Stimulated activated memory B cell treated with anti-CD40 and anti-IgM and Interleukin-4, amounts not matched to agents 10 μg/mL and 1 μg/mL and 100 μg/mL, for 72 hours (primary cell): ENCODE data around the gene LTB4R.

ENCODE experiments used
- ATAC-seq: fragments of 150-1000 bp; cut with Tn5 transposase; 2 replicates; pipeline ENCODE4 v1.10.0; 2021
- H3K27ac Mint-ChIP-seq: one replicate; pipeline ENCODE4 v1.8.0; 2022; ENCODE audit warnings: mild to moderate bottlenecking, mixed read lengths
- H3K27me3 Mint-ChIP-seq: one replicate; pipeline ENCODE4 v1.8.0; 2022; ENCODE audit warnings: mixed read lengths
- H3K36me3 Mint-ChIP-seq: one replicate; pipeline ENCODE4 v1.8.0; 2022; ENCODE audit warnings: mixed read lengths
- H3K4me1 Mint-ChIP-seq: one replicate; pipeline ENCODE4 v1.8.0; 2022; ENCODE audit warnings: mixed read lengths
- H3K4me3 Mint-ChIP-seq: one replicate; pipeline ENCODE4 v1.8.0; 2022; ENCODE audit warnings: mild to moderate bottlenecking, moderate library complexity, mixed read lengths
- H3K9me3 Mint-ChIP-seq: one replicate; pipeline ENCODE4 v1.8.0; 2022; ENCODE audit warnings: mixed read lengths

The LTB4R gene

DNA sequence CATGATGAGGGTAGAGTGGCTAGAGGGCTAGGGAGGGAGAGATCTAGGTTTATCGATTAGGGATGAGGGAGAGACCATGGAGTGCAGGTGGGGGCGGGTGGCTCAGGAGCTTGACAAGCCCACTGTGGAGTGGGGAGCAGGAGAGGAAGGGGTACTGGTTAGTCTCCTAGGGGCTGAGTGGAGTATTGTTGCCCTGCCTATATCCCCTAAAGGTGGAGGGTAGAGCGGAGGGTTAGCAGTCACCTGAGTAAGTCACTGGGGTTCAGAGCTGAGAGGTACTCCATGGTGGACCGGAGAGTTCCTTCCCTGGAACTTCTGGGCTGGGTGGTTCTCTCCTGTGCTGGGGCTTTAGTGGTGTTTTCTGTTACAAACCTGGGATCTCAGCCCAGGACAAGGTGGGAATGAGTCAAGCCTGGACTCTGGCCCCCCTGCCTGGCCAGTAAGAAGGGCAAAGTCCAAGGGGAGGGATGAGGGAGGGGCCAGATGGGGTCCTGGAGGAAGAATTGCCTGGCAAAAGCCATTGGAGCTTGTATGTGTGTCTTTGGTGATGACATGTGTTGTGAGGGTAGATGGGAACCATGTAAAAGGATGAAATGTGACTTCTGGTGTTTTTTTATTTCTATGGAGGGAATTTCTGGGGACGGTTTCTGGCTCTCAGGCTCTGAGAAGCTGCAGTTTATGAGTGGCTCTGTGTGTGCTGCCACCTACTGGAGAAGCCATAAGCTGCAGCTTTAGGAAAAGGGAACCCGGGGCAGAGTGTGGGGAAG is 3.5 kb upstream of the LTB4R start, which contains the start of gene CIDEB:
TSS of gene CIDEB (minus strand) at position 403 of the 767 bp plus-strand sequence. CDS start at position 284, 119 bp downstream.
- Mint-ChIP-seq H3K27me3 (no peaks in the 10 kb centered on the region), H3K4me1 (peaks cover 43% of the 10 kb centered on the region)

DNA sequence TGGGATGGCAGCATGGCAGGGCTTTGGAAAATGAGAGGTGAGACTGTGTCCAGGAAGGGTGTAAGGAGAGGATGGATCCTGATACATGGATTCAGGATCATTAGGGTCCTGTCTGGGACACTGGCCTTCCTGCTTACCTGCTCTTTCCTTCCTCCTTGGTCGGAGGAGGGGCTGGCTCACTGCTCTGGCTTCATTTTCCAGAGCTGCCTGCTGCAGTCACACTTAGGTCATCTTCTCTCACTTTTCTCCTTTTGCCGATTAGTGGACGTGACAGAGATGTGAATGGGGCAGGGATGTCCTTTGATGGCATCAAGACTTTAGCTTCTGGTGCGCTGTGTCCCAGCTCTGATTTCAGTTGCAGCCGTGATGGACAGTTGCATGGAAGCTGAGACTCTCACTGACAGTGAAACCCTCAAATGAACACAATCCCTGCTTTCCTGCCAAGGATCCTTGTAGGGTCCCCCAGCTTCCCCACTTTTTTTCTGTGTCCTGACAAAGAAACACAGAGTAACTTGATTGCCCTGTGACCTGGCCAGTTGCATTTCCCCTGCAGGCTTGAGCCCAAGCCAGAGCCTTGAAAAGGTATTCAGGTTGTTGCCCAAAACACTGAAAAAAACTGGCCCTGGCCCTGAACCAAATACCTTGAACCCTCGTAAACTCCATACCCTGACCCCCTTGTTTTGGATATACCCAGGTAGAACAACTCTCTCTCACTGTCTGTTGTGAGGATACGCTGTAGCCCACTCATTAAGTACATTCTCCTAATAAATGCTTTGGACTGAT is 2.8 kb upstream of the LTB4R start:
- Mint-ChIP-seq H3K9me3 (no peaks in the 10 kb centered on the region), H3K4me3 (no peak overlapping the region), H3K4me1 (peaks cover 51% of the 10 kb centered on the region), H3K27ac (no peak overlapping the region), H3K36me3 (peaks cover 42% of the 10 kb centered on the region), H3K27me3 (no peaks in the 10 kb centered on the region)
- no peak for ATAC-seq

More for the DNA sequence above, 3.5 kb upstream of the LTB4R start, which contains the start of gene CIDEB:
- H3K27ac Mint-ChIP-seq = no peak within 1 kb of the TSS
- H3K36me3 Mint-ChIP-seq = peaks cover 47% of the 10 kb centered on the region
- no peaks in the 10 kb centered on the region for H3K9me3 Mint-ChIP-seq
- no peak within 1 kb of the TSS for H3K4me3 Mint-ChIP-seq
- ATAC-seq = no peak

DNA sequence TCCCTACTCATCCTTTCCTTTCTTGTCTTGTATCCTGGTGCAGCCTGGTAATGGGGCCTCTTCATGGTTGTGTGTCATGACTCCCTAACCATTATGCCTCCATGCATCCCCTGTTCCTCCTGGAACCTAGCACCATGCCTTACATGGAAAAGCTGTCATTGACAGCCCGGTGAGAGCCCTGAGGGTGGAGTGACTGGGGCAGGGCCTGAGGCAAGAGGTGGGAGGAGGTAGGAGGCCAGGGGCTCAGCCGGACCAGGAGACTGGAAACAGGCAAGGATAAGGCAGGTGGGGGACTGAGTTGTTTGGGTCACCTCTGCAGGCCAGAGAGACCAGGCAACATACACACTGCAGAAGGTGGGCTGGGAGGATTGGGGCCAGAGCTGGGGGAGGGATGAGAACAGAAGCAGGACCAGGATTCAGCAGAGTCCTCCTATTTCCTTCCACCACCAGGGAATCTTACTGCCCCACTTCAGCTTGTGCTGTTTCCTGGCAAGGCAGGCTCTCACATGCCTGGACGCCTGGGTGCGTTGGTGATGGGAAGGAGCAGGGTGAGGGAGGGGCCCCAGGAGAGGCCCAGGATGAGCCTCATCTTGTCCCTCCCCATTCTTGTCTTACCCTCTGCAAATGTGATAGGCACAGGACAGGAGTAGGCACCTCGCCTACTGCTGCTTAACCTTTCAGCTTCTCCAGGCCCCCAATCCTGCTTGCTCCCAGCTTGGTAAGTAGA is 1.6 kb upstream of the LTB4R start, which contains the start of gene LTB4R2:
TSS of gene LTB4R2 (plus strand) at position 603 of the 727 bp plus-strand sequence. CDS start 525 bp downstream, outside the sequence.
- H3K4me3 Mint-ChIP-seq = peak within 1 kb of the TSS; percentile 76
- H3K36me3 Mint-ChIP-seq = peaks cover 31% of the 10 kb centered on the region
- peak within 1 kb of the TSS; percentile 77 for H3K27ac Mint-ChIP-seq
- no peaks in the 10 kb centered on the region for H3K27me3 Mint-ChIP-seq
- ATAC-seq = no peak
- peaks cover 57% of the 10 kb centered on the region for H3K4me1 Mint-ChIP-seq
- no peaks in the 10 kb centered on the region for H3K9me3 Mint-ChIP-seq

DNA sequence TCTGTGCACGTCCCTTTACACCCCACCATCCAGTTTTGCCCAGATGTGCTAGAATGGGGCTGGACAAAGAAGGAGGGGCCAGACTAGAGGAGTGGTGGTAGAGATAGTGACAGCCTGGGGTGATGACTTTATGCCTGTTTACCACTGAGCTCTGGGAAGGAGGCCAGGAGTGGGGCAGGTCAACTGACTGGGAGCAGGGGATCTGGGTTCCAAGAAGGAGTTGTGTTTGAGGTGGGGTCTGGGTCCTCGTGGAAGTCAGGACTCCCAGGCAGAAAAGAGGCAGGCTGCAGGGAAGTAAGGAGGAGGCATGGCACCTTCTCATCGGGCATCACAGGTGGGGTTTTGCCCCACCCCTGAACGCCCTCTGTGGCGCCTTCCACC is 1.0 kb upstream of the LTB4R start:
- Mint-ChIP-seq H3K36me3 (peaks cover 25% of the 10 kb centered on the region), H3K27ac (peak overlapping the region; percentile 77), H3K27me3 (no peaks in the 10 kb centered on the region), H3K9me3 (no peaks in the 10 kb centered on the region), H3K4me1 (peaks cover 58% of the 10 kb centered on the region), H3K4me3 (peak overlapping the region; percentile 76)
- no peak for ATAC-seq

DNA sequence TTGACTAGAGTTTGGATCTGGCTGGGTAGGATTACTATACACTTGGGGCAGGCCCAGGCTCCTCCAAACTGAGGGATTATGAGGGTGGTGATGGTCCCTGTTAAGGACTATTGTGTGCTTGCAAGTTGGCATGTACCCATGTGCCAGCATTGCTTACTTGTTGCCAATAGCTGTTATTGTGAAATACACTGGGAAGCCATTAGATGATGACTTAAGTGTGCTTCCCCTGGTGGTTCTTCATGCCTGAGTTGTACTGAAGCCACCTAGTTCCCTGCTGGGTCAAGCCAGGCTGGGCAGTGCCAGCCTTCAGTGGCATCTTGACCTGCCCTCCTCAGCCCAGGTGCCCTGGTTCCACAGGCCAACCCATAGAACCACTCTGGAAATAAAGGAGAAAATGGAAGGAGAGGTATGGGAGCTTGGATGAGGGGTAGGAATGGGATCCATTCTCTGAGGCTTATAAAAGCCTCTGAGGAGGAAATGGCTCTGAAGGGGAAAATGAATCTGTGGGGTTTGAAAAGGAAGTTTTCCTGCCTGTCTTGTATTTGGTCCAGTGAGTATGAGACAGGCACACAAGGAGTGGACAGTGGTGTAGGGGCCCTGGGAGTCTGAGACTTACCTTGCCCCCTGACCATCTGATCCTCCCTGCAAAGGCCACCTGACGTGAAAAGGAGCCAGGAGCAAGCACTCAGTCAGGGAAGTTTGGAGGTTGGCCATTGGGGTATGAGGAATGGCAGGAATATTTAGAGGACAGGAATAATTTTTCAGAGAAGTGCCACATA is 724 bp downstream of the LTB4R start:
- no peak for ATAC-seq
- no peaks in the 10 kb centered on the region for H3K9me3 Mint-ChIP-seq
- H3K4me3 Mint-ChIP-seq = peak overlapping the region; percentile 76
- H3K36me3 Mint-ChIP-seq = peaks cover 12% of the 10 kb centered on the region
- peak overlapping the region; percentile 77 for H3K27ac Mint-ChIP-seq
- no peaks in the 10 kb centered on the region for H3K27me3 Mint-ChIP-seq
- H3K4me1 Mint-ChIP-seq = peaks cover 58% of the 10 kb centered on the region

DNA sequence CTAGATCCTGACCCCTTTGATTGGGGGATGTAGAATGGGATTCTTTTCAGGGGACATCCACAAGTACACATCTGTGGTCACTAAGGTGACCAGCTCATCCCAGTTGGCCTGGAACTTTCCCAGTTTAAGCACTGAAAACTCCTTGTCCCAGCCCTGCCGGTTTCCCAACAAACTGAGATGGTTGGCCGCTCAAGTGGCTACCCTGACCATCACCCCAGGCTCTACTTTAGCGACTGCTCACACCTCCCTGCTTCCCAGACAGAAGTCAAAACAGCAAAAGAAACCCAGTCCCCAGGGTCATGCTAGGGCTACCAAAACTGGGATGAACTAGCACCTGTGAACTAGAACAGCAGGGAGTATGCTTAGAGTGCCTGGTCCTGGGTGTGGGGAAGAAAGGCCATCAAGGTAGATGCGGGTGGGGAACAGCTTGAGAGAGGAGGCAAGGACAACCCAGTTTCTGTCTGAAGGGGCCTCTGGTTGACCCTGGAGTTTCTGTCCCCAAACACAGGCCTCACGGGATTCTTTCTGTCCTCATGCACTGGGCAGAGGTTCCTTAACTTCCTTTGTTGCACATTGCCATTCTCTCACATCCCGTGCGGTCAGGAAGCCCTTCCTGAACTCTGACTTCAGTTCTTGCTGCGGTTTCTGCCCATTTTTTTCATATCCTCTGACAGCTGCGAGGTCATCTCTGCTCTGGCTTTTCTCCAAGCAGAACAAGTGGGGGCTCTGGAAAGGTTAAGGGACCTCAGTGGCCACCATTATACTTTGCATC is 1.6 kb downstream of the LTB4R start:
- H3K27me3 Mint-ChIP-seq = no peaks in the 10 kb centered on the region
- H3K4me1 Mint-ChIP-seq = peaks cover 54% of the 10 kb centered on the region
- no peak overlapping the region for H3K4me3 Mint-ChIP-seq
- ATAC-seq = no peak
- H3K27ac Mint-ChIP-seq = peak overlapping the region; percentile 77
- no peaks in the 10 kb centered on the region for H3K9me3 Mint-ChIP-seq
- peaks cover 12% of the 10 kb centered on the region for H3K36me3 Mint-ChIP-seq

DNA sequence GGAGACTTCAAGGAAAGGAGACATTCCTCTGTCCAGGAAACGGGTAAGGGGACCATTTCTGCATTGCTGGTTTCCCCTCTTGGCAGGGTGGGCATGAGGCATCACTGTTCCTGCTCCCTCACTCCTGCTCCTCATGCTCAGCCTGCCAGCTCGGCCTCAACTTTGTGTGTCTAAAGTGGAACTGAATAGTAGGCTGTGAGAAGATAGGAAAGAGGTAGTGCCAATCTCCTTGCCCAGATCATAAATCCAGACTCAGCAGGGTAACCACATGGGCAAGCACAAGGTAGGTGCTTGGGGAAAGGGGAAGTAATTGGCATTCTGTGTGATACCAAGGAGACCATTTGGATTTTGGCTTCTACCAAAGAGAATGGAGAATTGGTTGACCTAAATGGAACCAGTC is 2.6 kb downstream of the LTB4R start:
- H3K9me3 Mint-ChIP-seq = no peaks in the 10 kb centered on the region
- no peak overlapping the region for H3K4me3 Mint-ChIP-seq
- H3K27ac Mint-ChIP-seq = no peak overlapping the region
- H3K27me3 Mint-ChIP-seq = peaks cover 6% of the 10 kb centered on the region
- H3K4me1 Mint-ChIP-seq = peaks cover 47% of the 10 kb centered on the region
- no peak for ATAC-seq
- peaks cover 11% of the 10 kb centered on the region for H3K36me3 Mint-ChIP-seq

DNA sequence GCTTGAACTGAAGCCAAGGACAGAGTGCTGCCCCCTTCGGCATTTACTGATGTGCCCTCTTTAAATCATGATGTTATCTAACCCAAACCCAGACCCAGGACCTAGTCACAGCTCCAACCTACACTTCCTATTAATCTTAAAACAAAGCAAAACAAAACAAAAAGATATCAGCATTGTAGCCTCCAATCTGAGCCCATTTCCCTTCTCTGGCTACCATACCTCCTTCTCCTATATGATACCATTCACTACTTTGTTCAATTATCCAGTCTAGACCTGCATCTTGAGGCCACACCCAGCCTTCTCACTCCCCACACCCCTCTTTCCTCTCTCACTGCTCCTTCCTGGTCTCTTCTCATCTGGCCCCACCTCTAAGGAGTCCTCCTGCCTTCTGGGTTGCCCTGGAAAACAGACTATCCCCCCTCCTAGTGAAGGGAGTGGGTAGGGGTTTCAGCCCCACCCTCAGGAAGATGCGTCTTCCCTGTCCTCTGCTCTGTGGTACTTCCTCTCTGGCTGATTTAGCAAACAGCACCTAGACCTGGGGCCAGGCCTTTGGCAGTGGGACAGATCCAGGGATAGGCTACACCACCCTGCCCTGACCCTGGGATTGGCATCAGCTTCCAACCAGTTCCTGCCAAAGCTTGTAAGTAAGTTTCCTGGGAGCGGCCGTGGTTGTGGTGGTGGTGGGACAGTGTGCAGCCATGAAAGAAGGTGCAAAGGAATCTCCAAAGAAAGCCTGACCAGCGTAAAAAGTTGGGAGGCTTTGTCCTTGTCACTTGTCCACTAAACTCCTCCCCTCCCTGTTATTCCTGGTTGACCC is 3.3 kb downstream of the LTB4R start:
- Mint-ChIP-seq H3K36me3 (peaks cover 4% of the 10 kb centered on the region), H3K4me3 (no peak overlapping the region), H3K4me1 (peaks cover 40% of the 10 kb centered on the region), H3K27ac (peak overlapping the region; percentile 26), H3K27me3 (peaks cover 13% of the 10 kb centered on the region), H3K9me3 (no peaks in the 10 kb centered on the region)
- no peak for ATAC-seq

DNA sequence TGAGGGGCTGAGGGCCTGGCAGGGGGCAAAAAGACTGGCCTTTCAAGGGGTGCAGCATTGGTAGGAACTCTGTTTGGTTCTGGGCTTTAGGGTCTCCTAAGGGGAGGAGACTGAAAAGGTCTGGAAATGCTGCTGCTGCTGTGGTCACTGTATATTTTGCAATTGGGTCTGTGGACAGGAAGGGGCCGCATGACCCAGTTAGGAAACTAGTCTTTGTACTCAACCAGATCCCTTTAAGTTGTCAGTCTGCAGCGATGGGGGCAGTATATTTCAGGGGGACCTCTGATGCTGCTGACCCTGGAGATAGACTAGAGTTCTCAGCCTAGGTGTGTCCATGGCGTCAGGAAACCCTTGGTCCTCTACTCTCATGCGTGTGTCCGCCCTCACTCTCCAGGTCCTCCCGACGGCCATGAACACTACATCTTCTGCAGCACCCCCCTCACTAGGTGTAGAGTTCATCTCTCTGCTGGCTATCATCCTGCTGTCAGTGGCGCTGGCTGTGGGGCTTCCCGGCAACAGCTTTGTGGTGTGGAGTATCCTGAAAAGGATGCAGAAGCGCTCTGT is 4.0 kb downstream of the LTB4R start:
- Mint-ChIP-seq H3K4me1 (peaks cover 33% of the 10 kb centered on the region), H3K9me3 (no peaks in the 10 kb centered on the region), H3K36me3 (peaks cover 4% of the 10 kb centered on the region), H3K27ac (no peak overlapping the region), H3K4me3 (no peak overlapping the region), H3K27me3 (peaks cover 20% of the 10 kb centered on the region)
- ATAC-seq = no peak

DNA sequence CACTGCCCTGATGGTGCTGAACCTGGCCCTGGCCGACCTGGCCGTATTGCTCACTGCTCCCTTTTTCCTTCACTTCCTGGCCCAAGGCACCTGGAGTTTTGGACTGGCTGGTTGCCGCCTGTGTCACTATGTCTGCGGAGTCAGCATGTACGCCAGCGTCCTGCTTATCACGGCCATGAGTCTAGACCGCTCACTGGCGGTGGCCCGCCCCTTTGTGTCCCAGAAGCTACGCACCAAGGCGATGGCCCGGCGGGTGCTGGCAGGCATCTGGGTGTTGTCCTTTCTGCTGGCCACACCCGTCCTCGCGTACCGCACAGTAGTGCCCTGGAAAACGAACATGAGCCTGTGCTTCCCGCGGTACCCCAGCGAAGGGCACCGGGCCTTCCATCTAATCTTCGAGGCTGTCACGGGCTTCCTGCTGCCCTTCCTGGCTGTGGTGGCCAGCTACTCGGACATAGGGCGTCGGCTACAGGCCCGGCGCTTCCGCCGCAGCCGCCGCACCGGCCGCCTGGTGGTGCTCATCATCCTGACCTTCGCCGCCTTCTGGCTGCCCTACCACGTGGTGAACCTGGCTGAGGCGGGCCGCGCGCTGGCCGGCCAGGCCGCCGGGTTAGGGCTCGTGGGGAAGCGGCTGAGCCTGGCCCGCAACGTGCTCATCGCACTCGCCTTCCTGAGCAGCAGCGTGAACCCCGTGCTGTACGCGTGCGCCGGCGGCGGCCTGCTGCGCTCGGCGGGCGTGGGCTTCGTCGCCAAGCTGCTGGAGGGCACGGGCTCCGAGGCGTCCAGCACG is 4.7 kb downstream of the LTB4R start:
- Mint-ChIP-seq H3K4me1 (peaks cover 30% of the 10 kb centered on the region), H3K36me3 (peaks cover 4% of the 10 kb centered on the region), H3K9me3 (no peaks in the 10 kb centered on the region), H3K4me3 (no peak overlapping the region), H3K27me3 (peaks cover 22% of the 10 kb centered on the region), H3K27ac (no peak overlapping the region)
- peak; percentile 11 for ATAC-seq

DNA sequence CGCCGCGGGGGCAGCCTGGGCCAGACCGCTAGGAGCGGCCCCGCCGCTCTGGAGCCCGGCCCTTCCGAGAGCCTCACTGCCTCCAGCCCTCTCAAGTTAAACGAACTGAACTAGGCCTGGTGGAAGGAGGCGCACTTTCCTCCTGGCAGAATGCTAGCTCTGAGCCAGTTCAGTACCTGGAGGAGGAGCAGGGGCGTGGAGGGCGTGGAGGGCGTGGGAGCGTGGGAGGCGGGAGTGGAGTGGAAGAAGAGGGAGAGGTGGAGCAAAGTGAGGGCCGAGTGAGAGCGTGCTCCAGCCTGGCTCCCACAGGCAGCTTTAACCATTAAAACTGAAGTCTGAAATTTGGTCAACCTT is 5.3 kb downstream of the LTB4R start:
- Mint-ChIP-seq H3K27me3 (peaks cover 22% of the 10 kb centered on the region), H3K9me3 (no peaks in the 10 kb centered on the region), H3K4me3 (no peak overlapping the region), H3K4me1 (peaks cover 27% of the 10 kb centered on the region), H3K27ac (no peak overlapping the region), H3K36me3 (peaks cover 4% of the 10 kb centered on the region)
- ATAC-seq = no peak

DNA sequence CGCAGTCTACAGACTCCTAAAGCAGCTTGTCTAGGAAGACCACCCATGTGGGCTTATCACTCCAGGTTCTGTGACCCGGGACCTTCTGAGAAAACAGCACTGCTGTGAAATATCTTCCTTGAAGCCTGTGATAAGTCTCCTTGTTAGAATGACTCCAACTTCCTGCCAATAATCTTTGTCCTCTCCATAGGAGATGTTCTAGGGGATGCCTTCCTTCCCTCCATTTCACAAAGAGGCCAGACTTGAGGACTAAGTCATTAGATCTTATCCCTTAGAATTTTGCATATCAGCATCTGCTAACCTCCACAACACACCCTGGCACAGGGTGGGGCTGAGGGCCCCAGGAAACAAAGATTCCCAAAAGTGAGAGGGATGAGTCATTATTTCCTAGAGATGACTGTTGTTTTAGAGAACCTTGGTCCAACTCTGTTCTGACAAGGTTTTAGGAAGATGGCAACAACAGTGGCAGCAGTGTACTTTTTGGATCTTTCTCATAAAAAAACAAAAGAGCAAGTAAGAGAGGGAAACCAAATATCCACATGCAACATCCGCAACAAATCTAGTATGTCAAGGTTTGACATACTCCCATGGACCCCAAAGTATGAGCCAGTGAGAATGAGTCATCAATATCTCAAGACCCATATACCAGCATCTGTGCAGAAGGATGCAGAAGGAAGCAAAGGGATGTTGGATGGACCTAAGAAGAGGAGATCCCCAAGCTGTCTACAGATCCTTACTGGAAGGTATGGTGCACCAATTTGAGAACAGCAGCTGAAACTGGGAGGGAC is 6.0 kb downstream of the LTB4R start:
- H3K4me1 Mint-ChIP-seq = peaks cover 20% of the 10 kb centered on the region
- ATAC-seq = no peak

More for the DNA sequence above, 6.0 kb downstream of the LTB4R start:
- Mint-ChIP-seq H3K27me3 (peaks cover 24% of the 10 kb centered on the region), H3K36me3 (peaks cover 4% of the 10 kb centered on the region), H3K27ac (no peak overlapping the region), H3K9me3 (no peaks in the 10 kb centered on the region), H3K4me3 (no peak overlapping the region)
